Measurements from ENCODE around the gene OGA. TPM values are rescaled to one million over a fixed set of nuclear protein-coding genes. Genes with fewer than 3 reads are reported as not detected.

The OGA gene
- total and polyA plus RNA-seq, 2 of the 8 experiments (the other 6 are each of a cell fraction or from before 2014, with no cell fraction given), result 31.2 to 107 TPM

- TF ChIP-seq, protein P1, sequence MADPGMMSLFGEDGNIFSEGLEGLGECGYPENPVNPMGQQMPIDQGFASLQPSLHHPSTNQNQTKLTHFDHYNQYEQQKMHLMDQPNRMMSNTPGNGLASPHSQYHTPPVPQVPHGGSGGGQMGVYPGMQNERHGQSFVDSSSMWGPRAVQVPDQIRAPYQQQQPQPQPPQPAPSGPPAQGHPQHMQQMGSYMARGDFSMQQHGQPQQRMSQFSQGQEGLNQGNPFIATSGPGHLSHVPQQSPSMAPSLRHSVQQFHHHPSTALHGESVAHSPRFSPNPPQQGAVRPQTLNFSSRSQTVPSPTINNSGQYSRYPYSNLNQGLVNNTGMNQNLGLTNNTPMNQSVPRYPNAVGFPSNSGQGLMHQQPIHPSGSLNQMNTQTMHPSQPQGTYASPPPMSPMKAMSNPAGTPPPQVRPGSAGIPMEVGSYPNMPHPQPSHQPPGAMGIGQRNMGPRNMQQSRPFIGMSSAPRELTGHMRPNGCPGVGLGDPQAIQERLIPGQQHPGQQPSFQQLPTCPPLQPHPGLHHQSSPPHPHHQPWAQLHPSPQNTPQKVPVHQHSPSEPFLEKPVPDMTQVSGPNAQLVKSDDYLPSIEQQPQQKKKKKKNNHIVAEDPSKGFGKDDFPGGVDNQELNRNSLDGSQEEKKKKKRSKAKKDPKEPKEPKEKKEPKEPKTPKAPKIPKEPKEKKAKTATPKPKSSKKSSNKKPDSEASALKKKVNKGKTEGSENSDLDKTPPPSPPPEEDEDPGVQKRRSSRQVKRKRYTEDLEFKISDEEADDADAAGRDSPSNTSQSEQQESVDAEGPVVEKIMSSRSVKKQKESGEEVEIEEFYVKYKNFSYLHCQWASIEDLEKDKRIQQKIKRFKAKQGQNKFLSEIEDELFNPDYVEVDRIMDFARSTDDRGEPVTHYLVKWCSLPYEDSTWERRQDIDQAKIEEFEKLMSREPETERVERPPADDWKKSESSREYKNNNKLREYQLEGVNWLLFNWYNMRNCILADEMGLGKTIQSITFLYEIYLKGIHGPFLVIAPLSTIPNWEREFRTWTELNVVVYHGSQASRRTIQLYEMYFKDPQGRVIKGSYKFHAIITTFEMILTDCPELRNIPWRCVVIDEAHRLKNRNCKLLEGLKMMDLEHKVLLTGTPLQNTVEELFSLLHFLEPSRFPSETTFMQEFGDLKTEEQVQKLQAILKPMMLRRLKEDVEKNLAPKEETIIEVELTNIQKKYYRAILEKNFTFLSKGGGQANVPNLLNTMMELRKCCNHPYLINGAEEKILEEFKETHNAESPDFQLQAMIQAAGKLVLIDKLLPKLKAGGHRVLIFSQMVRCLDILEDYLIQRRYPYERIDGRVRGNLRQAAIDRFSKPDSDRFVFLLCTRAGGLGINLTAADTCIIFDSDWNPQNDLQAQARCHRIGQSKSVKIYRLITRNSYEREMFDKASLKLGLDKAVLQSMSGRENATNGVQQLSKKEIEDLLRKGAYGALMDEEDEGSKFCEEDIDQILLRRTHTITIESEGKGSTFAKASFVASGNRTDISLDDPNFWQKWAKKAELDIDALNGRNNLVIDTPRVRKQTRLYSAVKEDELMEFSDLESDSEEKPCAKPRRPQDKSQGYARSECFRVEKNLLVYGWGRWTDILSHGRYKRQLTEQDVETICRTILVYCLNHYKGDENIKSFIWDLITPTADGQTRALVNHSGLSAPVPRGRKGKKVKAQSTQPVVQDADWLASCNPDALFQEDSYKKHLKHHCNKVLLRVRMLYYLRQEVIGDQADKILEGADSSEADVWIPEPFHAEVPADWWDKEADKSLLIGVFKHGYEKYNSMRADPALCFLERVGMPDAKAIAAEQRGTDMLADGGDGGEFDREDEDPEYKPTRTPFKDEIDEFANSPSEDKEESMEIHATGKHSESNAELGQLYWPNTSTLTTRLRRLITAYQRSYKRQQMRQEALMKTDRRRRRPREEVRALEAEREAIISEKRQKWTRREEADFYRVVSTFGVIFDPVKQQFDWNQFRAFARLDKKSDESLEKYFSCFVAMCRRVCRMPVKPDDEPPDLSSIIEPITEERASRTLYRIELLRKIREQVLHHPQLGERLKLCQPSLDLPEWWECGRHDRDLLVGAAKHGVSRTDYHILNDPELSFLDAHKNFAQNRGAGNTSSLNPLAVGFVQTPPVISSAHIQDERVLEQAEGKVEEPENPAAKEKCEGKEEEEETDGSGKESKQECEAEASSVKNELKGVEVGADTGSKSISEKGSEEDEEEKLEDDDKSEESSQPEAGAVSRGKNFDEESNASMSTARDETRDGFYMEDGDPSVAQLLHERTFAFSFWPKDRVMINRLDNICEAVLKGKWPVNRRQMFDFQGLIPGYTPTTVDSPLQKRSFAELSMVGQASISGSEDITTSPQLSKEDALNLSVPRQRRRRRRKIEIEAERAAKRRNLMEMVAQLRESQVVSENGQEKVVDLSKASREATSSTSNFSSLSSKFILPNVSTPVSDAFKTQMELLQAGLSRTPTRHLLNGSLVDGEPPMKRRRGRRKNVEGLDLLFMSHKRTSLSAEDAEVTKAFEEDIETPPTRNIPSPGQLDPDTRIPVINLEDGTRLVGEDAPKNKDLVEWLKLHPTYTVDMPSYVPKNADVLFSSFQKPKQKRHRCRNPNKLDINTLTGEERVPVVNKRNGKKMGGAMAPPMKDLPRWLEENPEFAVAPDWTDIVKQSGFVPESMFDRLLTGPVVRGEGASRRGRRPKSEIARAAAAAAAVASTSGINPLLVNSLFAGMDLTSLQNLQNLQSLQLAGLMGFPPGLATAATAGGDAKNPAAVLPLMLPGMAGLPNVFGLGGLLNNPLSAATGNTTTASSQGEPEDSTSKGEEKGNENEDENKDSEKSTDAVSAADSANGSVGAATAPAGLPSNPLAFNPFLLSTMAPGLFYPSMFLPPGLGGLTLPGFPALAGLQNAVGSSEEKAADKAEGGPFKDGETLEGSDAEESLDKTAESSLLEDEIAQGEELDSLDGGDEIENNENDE (IDR thresholded peaks at IDR 0.05; ENCODE audit: insufficient replicate concordance, low read length), result no peak
- TF ChIP-seq TCF12 (IDR thresholded peaks at IDR 0.05; ENCODE audit: low read depth, low read length), result no peak
- TF ChIP-seq CTCF (IDR thresholded peaks at IDR 0.05; ENCODE audit: control extremely low read depth in 1 of 3, insufficient read depth in 1 of 3, low read depth in 1 of 3, low read length in 3 of 3), result no peak
- TF ChIP-seq KDM1A (IDR thresholded peaks at IDR 0.05; ENCODE audit: borderline replicate concordance, low read length), result no peak
- no peak for TF ChIP-seq FOSL1 (IDR thresholded peaks at IDR 0.05; ENCODE audit: insufficient read depth, low read depth, low read length)
- no peak for TF ChIP-seq NRF1 (IDR thresholded peaks at IDR 0.05; ENCODE audit: low read depth, low read length)
- no peak for TF ChIP-seq HDAC6 (IDR thresholded peaks at IDR 0.05; ENCODE audit: low read depth, low read length)
Observed at GRCh38 chr10:101782811-101783735, 35.2 kb downstream of the OGA start, which contains the start of gene NPM3 (continued).

Measured in H1 (cell line).